Large intestine (tissue), 3 donors: ENCODE results near the gene DNAAF1. TPM values are rescaled to one million over a fixed set of nuclear protein-coding genes. Genes with fewer than 3 reads are reported as not detected.

Experiments
- DNase-seq, 2 donors: peaks; one replicate each; pipeline versions ENCODE4 v3.0.0 to v3.0.0-alpha.2; 2013
- H3K27ac ChIP-seq: one replicate; pipeline ENCODE4 v1.5.1; 2013; ENCODE audit warnings: low read length
- H3K27me3 ChIP-seq: 2 replicates; pipeline ENCODE4 v1.6.1; 2013; ENCODE audit warnings: low read length; ENCODE audit not compliant: control insufficient read depth, insufficient read depth
- H3K36me3 ChIP-seq: 2 replicates; pipeline ENCODE4 v1.6.1; 2013; ENCODE audit warnings: low read length; ENCODE audit not compliant: control insufficient read depth, insufficient read depth
- H3K4me1 ChIP-seq: one replicate; pipeline ENCODE4 v1.6.1; 2013; ENCODE audit warnings: low read length; ENCODE audit not compliant: control insufficient read depth, insufficient read depth
- H3K4me3 ChIP-seq: one replicate; pipeline ENCODE4 v1.5.1; 2013; ENCODE audit warnings: low read length
- H3K9me3 ChIP-seq: one replicate; pipeline ENCODE4 v1.6.1; 2013; ENCODE audit warnings: mild to moderate bottlenecking, low read depth, low read length, moderate library complexity; ENCODE audit not compliant: control insufficient read depth
- WGBS: methylation state at CpG from one replicate; pipeline ENCODE4 v1.1.5; 2013; ENCODE audit warnings: low lambda C conversion rate; ENCODE audit not compliant: insufficient coverage; 5-methylcytosine and 5-hydroxymethylcytosine counted together
- polyA plus RNA-seq: library from polyadenylated mRNA; unstranded; fragments of 120-200 nt; gene quantifications from one replicate; pipeline ENCODE4 v1.2.1, GENCODE V29; 2013

DNAAF1 gene
- polyA plus RNA-seq, 1 donor, result 0.55 TPM

DNA sequence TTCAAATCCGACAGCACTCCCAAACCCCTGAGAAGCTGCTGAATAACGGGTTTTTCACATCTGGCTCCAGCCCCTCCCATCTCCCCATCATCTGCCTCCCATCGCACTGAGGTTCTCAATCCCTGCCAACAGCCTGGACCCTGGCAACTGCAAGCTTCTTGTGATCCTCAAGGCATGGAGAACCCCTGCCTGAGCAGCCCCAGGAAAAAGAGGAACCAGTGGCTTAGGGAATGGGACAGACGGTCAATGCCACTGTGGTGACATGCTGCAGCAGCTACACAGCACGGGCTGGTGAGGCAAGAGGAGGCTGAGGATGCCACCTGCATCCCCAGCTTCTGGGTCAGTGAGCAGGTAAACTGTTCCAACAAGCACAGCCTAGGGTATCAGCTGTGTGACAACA is 25.1 kb upstream of the DNAAF1 start:
- Histone ChIP-seq H3K36me3 (peaks cover 12% of the 10 kb centered on the region), H3K4me1 (peaks cover 2% of the 10 kb centered on the region), H3K27ac (no peak overlapping the region), H3K9me3 (no peaks in the 10 kb centered on the region), H3K4me3 (no peak overlapping the region), H3K27me3 (no peaks in the 10 kb centered on the region)
- WGBS, result no CpG with 5 or more reads among the region's 5 CpGs
- DNase-seq, result no peak

DNA sequence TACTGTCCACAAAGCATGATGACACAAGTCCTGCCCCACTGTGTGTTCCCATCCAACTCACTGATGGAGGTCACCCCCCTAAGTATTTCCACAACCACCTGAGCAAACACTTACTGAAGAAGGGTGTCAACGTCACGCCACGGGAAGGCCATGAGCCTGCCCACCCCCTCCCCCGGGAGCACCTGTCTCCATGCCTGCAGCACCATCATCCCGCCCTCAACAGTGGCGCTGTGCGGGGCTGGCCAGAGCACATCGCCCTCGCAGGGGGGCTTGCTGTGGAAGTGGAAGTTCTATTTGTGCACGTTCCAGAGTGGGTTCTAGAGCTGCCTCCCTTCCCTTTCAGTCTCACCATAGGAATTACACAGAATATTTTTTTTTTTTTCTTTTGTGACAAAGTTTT is 24.1 kb upstream of the DNAAF1 start:
- Histone ChIP-seq H3K4me1 (peaks cover 2% of the 10 kb centered on the region), H3K4me3 (no peak overlapping the region), H3K27me3 (no peaks in the 10 kb centered on the region), H3K9me3 (no peaks in the 10 kb centered on the region), H3K36me3 (peaks cover 12% of the 10 kb centered on the region), H3K27ac (no peak overlapping the region)
- no CpG with 5 or more reads among the region's 10 CpGs for WGBS
- no peak for DNase-seq

DNA sequence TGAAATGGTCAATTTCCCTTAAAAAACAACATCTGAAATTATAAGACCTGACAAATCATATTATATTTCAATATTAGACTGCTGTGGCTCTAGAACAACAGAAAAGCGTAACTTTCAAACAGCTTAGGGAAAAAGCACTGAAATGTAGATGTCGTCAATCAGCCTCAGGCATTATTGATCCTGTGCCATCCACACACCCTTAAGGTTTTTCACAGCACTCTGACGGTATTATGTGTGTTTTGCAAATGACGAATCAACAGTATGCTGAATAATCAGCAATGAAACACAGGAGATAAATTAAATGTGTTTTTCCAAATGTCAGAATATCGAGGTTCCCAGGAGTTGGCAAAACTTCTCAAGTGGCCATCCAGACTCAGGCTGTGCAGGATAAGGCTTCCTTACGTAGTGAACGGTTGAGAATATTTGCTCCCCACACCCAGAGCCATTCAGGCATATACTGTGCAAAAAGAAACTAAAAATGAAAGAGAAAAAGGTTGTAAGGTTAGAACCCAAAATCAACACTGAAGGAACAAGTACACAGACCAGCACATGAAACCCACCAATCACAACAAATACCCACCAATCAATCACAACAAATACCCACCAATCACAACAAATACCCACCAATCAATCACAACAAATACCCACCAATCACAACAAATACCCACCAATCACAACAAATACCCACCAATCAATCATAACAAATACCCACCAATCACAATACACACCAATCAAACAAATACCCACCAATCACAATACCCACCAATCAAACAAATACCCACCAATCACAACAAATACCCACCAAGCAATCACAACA is 20.6 kb upstream of the DNAAF1 start:
- no peak for DNase-seq
- no peak overlapping the region for H3K27ac ChIP-seq
- WGBS, result no CpG with 5 or more reads among the region's 7 CpGs
- H3K36me3 ChIP-seq, result peaks cover 19% of the 10 kb centered on the region
- no peaks in the 10 kb centered on the region for H3K27me3 ChIP-seq
- no peaks in the 10 kb centered on the region for H3K4me1 ChIP-seq
- no peak overlapping the region for H3K4me3 ChIP-seq
- no peaks in the 10 kb centered on the region for H3K9me3 ChIP-seq

DNA sequence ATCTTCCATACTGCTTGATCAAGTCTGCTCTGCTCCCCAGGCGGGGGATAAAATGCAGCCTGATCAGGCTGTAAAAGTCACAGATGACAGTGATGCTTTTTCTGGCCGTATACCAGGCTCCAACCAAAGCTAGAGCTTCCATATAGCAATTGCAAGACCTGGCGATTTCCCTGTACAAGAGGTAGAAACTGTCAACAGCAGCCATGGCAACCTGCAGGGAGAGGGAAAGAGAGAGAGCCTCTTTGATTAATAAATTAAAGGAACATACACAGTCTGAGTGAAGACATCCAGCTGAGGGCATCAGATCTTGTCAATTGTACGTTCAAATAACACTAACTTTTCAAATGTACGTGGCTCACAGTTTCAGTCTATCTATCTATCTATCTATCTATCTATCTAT is 14.0 kb upstream of the DNAAF1 start:
- no peaks in the 10 kb centered on the region for H3K27me3 ChIP-seq
- no CpG with 5 or more reads among the region's 5 CpGs for WGBS
- DNase-seq, result no peak
- H3K4me1 ChIP-seq, result no peaks in the 10 kb centered on the region
- H3K9me3 ChIP-seq, result no peaks in the 10 kb centered on the region
- H3K27ac ChIP-seq, result no peak overlapping the region
- no peak overlapping the region for H3K4me3 ChIP-seq
- peaks cover 17% of the 10 kb centered on the region for H3K36me3 ChIP-seq

DNA sequence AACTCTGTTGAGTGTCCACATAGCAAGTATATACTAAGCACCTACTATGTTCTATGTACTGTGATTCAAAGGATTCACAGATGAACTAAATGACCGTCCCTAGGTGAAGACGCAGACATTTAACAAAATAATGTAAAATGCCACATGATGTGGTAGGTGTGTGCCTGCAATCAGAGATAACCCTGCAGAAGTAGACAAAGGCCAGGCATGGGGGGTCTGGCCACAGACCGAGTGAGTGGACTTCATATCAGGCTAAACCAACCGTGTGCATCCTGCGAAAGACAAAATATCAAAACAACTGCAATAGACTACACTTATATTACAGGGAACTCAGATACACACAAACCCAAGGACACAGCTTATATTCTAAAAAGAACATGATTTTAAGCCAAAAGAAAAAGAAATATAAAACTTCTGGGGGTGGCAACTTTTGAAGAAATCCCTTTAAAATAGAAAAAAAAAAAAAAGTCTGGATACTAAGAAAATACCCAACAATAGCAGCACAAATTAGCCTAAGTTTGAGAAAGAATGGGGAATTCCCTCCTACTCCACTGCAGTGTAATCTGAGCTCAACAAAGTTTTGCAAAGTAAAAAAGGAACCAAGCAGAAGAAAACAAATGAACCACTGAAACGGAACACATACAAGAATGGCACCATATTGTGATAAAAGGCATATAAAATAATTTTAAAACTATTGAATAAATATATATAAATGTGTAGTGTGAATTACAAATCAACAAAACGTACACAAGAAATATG is 12.4 kb upstream of the DNAAF1 start:
- no peak for DNase-seq
- H3K4me1 ChIP-seq, result no peaks in the 10 kb centered on the region
- H3K9me3 ChIP-seq, result no peaks in the 10 kb centered on the region
- peaks cover 13% of the 10 kb centered on the region for H3K36me3 ChIP-seq
- no peaks in the 10 kb centered on the region for H3K27me3 ChIP-seq
- no peak overlapping the region for H3K27ac ChIP-seq
- no peak overlapping the region for H3K4me3 ChIP-seq
- WGBS, result 71% methylated on average over 4 of the region's 7 CpGs

DNA sequence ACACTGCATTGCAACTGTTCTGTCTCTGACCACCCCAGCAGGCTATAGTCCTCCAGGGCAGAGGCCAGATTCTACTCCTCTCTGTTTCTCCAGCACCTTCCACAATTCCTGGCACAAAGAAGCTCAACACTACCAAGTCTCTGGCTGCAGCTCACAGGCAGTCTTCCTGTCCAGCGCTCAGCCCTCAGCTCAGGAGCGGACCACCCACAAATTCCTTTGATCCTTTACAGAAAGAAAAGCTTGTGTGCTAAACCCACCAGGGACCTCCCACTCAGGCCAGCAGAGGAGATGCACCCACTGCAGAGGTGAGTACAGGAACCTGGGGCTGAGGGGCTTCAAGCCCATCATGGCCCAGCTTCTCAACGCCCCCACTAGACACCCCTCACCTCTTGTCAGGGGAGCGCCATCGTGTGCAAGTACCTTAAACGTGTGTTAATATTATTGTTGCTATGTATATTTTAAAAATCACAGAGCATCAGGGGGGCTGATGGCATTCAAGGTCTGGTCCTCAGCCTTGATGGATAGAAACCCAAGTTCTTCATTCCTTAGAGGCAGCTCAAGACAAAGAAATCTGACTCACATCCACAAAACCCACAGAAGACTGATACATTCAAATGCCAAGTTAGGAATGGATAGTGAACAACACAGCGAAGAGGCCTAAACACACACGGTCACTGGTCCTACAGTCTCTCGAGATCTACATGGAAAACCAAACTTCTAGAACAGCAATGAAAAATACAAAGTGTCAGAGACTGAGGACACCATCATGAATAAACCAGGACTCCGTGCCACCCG is 8.6 kb upstream of the DNAAF1 start:
- no peak for DNase-seq
- H3K36me3 ChIP-seq, result no peaks in the 10 kb centered on the region
- WGBS, result 80% methylated on average over 1 of the region's 11 CpGs
- no peaks in the 10 kb centered on the region for H3K27me3 ChIP-seq
- no peaks in the 10 kb centered on the region for H3K9me3 ChIP-seq
- no peak overlapping the region for H3K27ac ChIP-seq
- H3K4me1 ChIP-seq, result peaks cover 5% of the 10 kb centered on the region
- H3K4me3 ChIP-seq, result no peak overlapping the region

DNA sequence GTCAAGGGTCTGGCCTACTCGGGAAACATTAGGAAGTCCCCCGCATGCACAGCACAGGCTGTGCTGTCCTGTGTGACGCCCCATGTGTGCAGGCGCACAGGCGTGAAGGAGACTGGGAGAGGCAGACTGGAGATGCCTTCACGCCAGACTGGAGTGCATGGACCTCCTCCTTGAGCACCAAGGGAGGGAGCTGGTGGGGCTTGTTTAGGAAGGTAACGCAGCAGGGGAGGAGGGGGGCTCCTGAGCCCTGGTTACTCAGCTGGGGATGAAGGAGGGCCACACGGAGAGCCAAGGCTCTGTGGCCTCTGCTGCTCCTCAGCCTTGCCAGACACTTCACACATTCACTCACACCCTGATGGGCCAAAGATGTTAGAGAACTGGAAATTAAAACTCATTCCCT is 7.8 kb upstream of the DNAAF1 start:
- no peak overlapping the region for H3K27ac ChIP-seq
- no CpG with 5 or more reads among the region's 8 CpGs for WGBS

DNA sequence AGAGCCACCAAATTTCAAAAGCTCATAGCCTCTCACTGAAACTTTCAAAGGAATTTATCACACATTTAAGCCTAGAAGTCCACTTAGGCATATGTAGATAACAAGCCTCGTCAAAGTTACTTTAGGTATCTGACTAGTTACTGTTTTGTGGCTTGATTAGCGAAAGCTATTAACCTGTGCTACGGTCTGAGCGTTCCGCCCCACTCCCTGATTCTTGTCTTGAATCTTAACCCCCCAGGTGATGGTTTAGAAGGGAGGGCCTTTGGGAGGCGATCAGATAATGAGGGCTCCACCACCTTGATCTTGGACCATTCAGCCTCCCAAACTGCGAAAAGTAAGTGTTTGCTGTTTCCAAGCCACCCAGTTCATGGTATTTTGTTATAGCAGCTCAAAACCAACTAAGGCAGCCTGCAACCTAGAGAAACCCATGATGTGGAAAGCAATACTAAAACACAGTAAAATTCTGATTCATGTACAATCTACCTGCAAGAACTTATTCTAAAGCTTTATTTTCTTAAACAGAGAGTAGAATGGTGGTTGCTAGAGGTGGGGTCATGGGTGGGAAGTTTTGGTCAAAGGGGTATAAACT is 7.2 kb upstream of the DNAAF1 start:
- no peaks in the 10 kb centered on the region for H3K36me3 ChIP-seq
- DNase-seq, result no peak
- WGBS, result no CpG with 5 or more reads among the region's 7 CpGs
- no peak overlapping the region for H3K27ac ChIP-seq
- no peaks in the 10 kb centered on the region for H3K27me3 ChIP-seq
- no peak overlapping the region for H3K4me3 ChIP-seq
- H3K9me3 ChIP-seq, result no peaks in the 10 kb centered on the region
- peaks cover 5% of the 10 kb centered on the region for H3K4me1 ChIP-seq

More for the DNA sequence above, 7.8 kb upstream of the DNAAF1 start:
- H3K4me3 ChIP-seq, result no peak overlapping the region
- no peak for DNase-seq
- no peaks in the 10 kb centered on the region for H3K36me3 ChIP-seq
- H3K4me1 ChIP-seq, result peaks cover 5% of the 10 kb centered on the region
- H3K9me3 ChIP-seq, result no peaks in the 10 kb centered on the region
- H3K27me3 ChIP-seq, result no peaks in the 10 kb centered on the region

DNA sequence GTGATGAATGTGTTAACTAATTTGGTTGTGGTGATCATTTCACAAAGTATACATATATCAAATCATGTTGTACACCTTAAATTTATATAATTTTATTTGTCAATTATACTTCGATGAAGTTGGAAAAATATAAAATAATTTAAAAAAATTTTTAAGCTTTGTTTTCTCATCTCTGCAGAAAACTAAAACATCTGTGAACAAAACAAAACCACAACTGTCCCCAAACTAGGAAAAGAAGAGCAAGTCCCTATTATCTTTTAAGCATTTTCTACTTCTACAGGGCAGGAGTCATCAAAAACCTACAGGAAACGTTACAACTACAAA is 6.6 kb upstream of the DNAAF1 start:
- no peak for DNase-seq
- Histone ChIP-seq H3K4me3 (no peak overlapping the region), H3K27me3 (no peaks in the 10 kb centered on the region), H3K36me3 (no peaks in the 10 kb centered on the region), H3K27ac (no peak overlapping the region), H3K4me1 (peaks cover 5% of the 10 kb centered on the region), H3K9me3 (no peaks in the 10 kb centered on the region)
- WGBS, result no CpG with 5 or more reads among the region's 2 CpGs
